Upper lobe of left lung (tissue), 6 donors: ENCODE measurements around the gene SERPINE1. TPM values are rescaled to one million over a fixed set of nuclear protein-coding genes. Genes with fewer than 3 reads are reported as not detected.
A peak's percentile ranks its signal among the peaks of the same experiment; 100 is the strongest.

Experiments used
- ATAC-seq, 2 donors: fragments of 200-7000 bp; cut with Tn5 transposase; one replicate each; pipeline ENCODE4 v1.9.1; 2022; ENCODE audit warnings: mild to moderate bottlenecking in 2 of 2, moderate library complexity in 2 of 2; ENCODE audit not compliant: low FRiP score in 2 of 2
- DNase-seq, 2 donors: peaks; one replicate each; pipeline ENCODE4 v3.0.0-alpha.2; 2019 to 2020
- H3K27ac ChIP-seq, 4 donors: fragments of 200-600 bp; sonication (generic); one replicate each; pipeline ENCODE4 v1.5.1; 2016 to 2019
- H3K27me3 ChIP-seq, 4 donors: fragments of 200-600 bp; sonication (generic); one replicate each; pipeline ENCODE4 v1.5.1; 2017 to 2019
- H3K36me3 ChIP-seq, 4 donors: fragments of 200-600 bp; sonication (generic); one replicate each; pipeline ENCODE4 v1.5.1; 2016 to 2019
- H3K4me1 ChIP-seq, 4 donors: fragments of 200-600 bp; sonication (generic); one replicate each; pipeline ENCODE4 v1.5.1; 2018 to 2019
- H3K4me3 ChIP-seq, 4 donors: fragments of 200-600 bp; sonication (generic); one replicate each; pipeline ENCODE4 v1.5.1; 2017 to 2019; ENCODE audit warnings: mild to moderate bottlenecking in 2 of 4, moderate library complexity in 1 of 4
- H3K9me3 ChIP-seq, 4 donors: fragments of 200-600 bp; sonication (generic); one replicate each; pipeline ENCODE4 v1.5.1; 2018 to 2019
- CTCF ChIP-seq, 6 experiments: fragments of 450-650 bp in 4 of 6; fragments of 200-600 bp in 2 of 6; sonication (generic) in 2 of 6; IDR thresholded peaks; one replicate each; pipeline ENCODE4 v1.5.1; 2016 to 2019; ENCODE audit warnings: antibody characterized with exemption in 6 of 6
- EP300 ChIP-seq, 4 donors: sonication (generic); formaldehyde crosslinking; IDR thresholded peaks; one replicate each; pipeline ENCODE4 v1.5.1; 2017; ENCODE audit warnings: antibody characterized with exemption in 4 of 4, control low read depth in 2 of 4
- POLR2A ChIP-seq, 4 donors: fragments of 450-650 bp; IDR thresholded peaks; one replicate each; pipeline ENCODE4 v1.5.1; 2016 to 2017; ENCODE audit warnings: antibody characterized with exemption in 4 of 4, mild to moderate bottlenecking in 2 of 4
- POLR2AphosphoS5 ChIP-seq, 2 donors: sonication (generic); formaldehyde crosslinking; IDR thresholded peaks; one replicate each; pipeline ENCODE4 v1.5.1; 2017; ENCODE audit warnings: antibody characterized with exemption in 2 of 2
- WGBS, 2 donors: methylation state at CpG; one replicate each; pipeline ENCODE4 v1.1.5; 2017 to 2018; 5-methylcytosine and 5-hydroxymethylcytosine counted together
- total RNA-seq, 6 donors: library from RNA; depleted of rRNA in 4 of 6; stranded (reverse); fragments of >200 nt in 4 of 6; gene quantifications; one replicate each; pipeline versions ENCODE4 v1.1.0 to v1.2.1, GENCODE V29; 2016 to 2021
- donor health status: DM: no; HTN: no; CAD: no; lungs with moderate emphysema.
- donor health status: DM: no; HTN: yes; CAD: no; lungs with severe emphysema.

Gene SERPINE1
- total RNA-seq, 6 donors from 2014 or later: 8.4 to 125 (median 24.0) TPM

- H3K4me3 ChIP-seq: no peak overlapping the region
Observed at GRCh38 chr7:101106386-101106785, 20.5 kb upstream of the SERPINE1 start.

DNA sequence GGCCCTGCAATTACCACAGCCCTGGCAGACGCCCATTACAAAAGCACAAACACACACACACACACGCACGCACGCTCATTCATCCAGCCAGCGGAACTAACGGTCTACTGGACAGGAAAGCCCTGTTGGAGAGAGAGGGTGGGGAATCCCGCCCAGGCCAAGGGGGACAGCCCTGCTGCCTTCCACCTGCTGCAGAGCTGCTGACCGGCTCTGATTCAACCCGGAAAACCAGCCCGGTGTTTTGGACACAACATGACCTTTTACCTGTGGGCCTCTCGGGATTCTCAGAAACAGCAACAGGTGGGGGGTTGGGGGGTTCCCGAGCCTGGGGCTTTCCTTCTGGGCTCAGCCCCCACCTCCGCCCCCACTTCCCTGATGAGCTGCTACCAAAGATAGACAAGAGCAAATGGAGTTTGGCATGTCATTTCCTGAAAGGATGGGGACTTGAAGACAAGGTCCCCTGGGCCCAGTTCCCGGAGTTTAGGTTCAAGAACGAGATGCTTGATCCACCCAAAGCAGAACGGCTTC, 18.5 kb upstream of the SERPINE1 start:
- WGBS, 2 donors: 39 to 40% methylated on average over 10 to 16 of the region's 16 CpGs
- Histone ChIP-seq H3K27me3 (no peaks in the 10 kb centered on the region), H3K4me1 (peaks cover 20 to 52% (median 42%) of the 10 kb centered on the region in 4 donors), H3K9me3 (no peaks in the 10 kb centered on the region), H3K36me3 (no peaks in the 10 kb centered on the region), H3K27ac (peak overlapping the region; percentile 55 to 85 (median 74)), H3K4me3 (no peak overlapping the region)
- peak in 1 of 2 donors; percentile 71 for DNase-seq
- ATAC-seq: peak; percentile 22 to 74
- TF ChIP-seq POLR2AphosphoS5 (IDR thresholded peaks at IDR 0.05) (peak; percentile 57 to 69), POLR2A (IDR thresholded peaks at IDR 0.05) (no peak), EP300 (IDR thresholded peaks at IDR 0.05) (peak in 2 of 4 donors; percentile 47 to 74), CTCF (IDR thresholded peaks at IDR 0.05) (no peak)

More at GRCh38 chr7:101106386-101106785, 20.5 kb upstream of the SERPINE1 start:
- Histone ChIP-seq H3K27me3 (no peaks in the 10 kb centered on the region), H3K27ac (no peak overlapping the region), H3K9me3 (no peaks in the 10 kb centered on the region), H3K4me1 (peaks cover 15 to 41% (median 34%) of the 10 kb centered on the region in 4 donors), H3K36me3 (no peaks in the 10 kb centered on the region)
- ATAC-seq: no peak
- WGBS, 2 donors: 77 to 81% methylated on average over 7 of the region's 7 CpGs
- TF ChIP-seq EP300 (IDR thresholded peaks at IDR 0.05): no peak
- no peak for TF ChIP-seq POLR2A (IDR thresholded peaks at IDR 0.05)
- no peak for DNase-seq

GRCh38 chr7:101108961-101109360, 17.9 kb upstream of the SERPINE1 start:
- Histone ChIP-seq H3K27me3 (no peaks in the 10 kb centered on the region), H3K9me3 (no peaks in the 10 kb centered on the region), H3K27ac (peak overlapping the region; percentile 55 to 85 (median 74)), H3K4me1 (peaks cover 20 to 52% (median 42%) of the 10 kb centered on the region in 4 donors), H3K4me3 (no peak overlapping the region), H3K36me3 (no peaks in the 10 kb centered on the region)
- 83 to 87% methylated on average over 6 to 7 of the region's 7 CpGs for WGBS, 2 donors
- no peak for DNase-seq
- ATAC-seq: no peak
- TF ChIP-seq CTCF (IDR thresholded peaks at IDR 0.05) (no peak), EP300 (IDR thresholded peaks at IDR 0.05) (no peak), POLR2A (IDR thresholded peaks at IDR 0.05) (no peak), POLR2AphosphoS5 (IDR thresholded peaks at IDR 0.05) (no peak)

DNA sequence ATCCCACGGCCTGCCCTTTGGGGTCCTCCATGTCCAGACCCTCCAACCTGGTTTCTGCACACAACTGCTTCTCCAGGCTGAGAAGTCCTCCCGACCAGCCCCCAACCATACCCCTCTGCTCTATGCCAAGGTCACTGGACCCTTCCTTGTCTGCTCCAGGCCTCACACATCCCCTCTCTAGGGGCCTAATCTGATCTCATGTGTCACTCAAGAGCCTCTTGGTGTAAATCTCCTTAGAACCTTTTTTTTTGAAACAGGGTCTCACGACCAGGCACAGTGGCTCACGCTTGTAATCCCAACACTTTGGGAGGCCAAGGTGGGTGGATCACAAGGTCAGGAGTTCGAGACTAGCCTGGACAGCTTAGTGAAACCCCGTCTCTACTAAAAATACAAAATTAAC, 17.5 kb upstream of the SERPINE1 start:
- 83 to 86% methylated on average over 6 of the region's 6 CpGs for WGBS, 2 donors
- H3K27me3 ChIP-seq: no peaks in the 10 kb centered on the region
- H3K36me3 ChIP-seq: no peaks in the 10 kb centered on the region
- H3K27ac ChIP-seq: peak overlapping the region in 1 of 4 donors; percentile 85
- ATAC-seq (no peak), DNase-seq (no peak)
- H3K9me3 ChIP-seq: no peaks in the 10 kb centered on the region
- TF ChIP-seq CTCF (IDR thresholded peaks at IDR 0.05) (no peak), POLR2AphosphoS5 (IDR thresholded peaks at IDR 0.05) (no peak), POLR2A (IDR thresholded peaks at IDR 0.05) (no peak), EP300 (IDR thresholded peaks at IDR 0.05) (no peak)
- peaks cover 17 to 50% (median 41%) of the 10 kb centered on the region in 4 donors for H3K4me1 ChIP-seq
- no peak overlapping the region for H3K4me3 ChIP-seq

DNA sequence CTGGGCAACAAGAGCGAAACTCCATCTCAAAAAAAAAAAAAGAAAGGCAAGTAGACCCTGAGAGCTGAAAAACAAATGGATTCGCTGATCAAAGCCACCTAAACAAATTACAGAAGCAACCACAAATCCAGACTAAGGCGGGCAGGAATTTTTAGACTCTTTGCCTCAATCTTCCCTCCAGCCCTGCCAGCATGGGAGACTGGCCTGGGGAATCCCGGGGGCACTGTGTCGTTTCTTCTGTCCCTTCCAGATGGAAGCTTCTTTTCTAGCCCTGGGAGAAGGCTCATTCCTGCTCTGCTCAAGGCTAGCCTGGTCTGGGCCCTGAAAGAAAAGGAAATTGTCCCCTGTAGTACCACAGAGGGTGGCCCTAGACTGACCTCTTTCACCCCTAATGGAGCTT, 15.6 kb upstream of the SERPINE1 start:
- H3K27me3 ChIP-seq: no peaks in the 10 kb centered on the region
- DNase-seq (no peak), ATAC-seq (no peak)
- H3K27ac ChIP-seq: peak overlapping the region; percentile 77 to 86 (median 84)
- no peak overlapping the region for H3K4me3 ChIP-seq
- no peak for TF ChIP-seq POLR2A (IDR thresholded peaks at IDR 0.05)
- TF ChIP-seq EP300 (IDR thresholded peaks at IDR 0.05): no peak
- TF ChIP-seq CTCF (IDR thresholded peaks at IDR 0.05): no peak
- no peak for TF ChIP-seq POLR2AphosphoS5 (IDR thresholded peaks at IDR 0.05)
- H3K36me3 ChIP-seq: no peaks in the 10 kb centered on the region
- H3K9me3 ChIP-seq: no peaks in the 10 kb centered on the region
- WGBS, 2 donors: 88 to 91% methylated on average over 5 of the region's 5 CpGs
- peaks cover 14 to 43% (median 35%) of the 10 kb centered on the region in 4 donors for H3K4me1 ChIP-seq
